Thyroid gland (tissue), 4 donors: ENCODE data around the gene TMCO4. TPM values are rescaled to one million over a fixed set of nuclear protein-coding genes. Genes with fewer than 3 reads are reported as not detected.
A peak's percentile ranks its signal among the peaks of the same experiment; 100 is the strongest.

Source experiments
- DNase-seq, 2 donors: peaks; one replicate each; pipeline ENCODE4 v3.0.0-alpha.2; 2019
- H3K27ac ChIP-seq, 3 donors: fragments of 200-600 bp; sonication (generic); 1 replicate in 2 of 3; 2 replicates in 1 of 3; pipeline ENCODE4 v1.5.1; 2016 to 2019; ENCODE audit warnings: mild to moderate bottlenecking in 1 of 3, moderate library complexity in 1 of 3
- H3K27me3 ChIP-seq: fragments of 200-600 bp; sonication (generic); one replicate; pipeline ENCODE4 v1.5.1; 2019
- H3K36me3 ChIP-seq, 2 donors: fragments of 200-600 bp; sonication (generic); one replicate each; pipeline ENCODE4 v1.5.1; 2016 to 2019
- H3K4me1 ChIP-seq, 2 donors: fragments of 200-600 bp; sonication (generic); one replicate each; pipeline ENCODE4 v1.5.1; 2017 to 2019
- H3K4me3 ChIP-seq, 3 donors: fragments of 200-600 bp; sonication (generic); replicated peaks in 1 of 3; 1 replicate in 2 of 3; 2 replicates in 1 of 3; pipeline ENCODE4 v1.5.1; 2016; ENCODE audit warnings: mild to moderate bottlenecking in 1 of 3
- H3K9me3 ChIP-seq: fragments of 200-600 bp; sonication (generic); one replicate; pipeline ENCODE4 v1.5.1; 2017
- POLR2A ChIP-seq, 2 donors: fragments of 450-650 bp; IDR thresholded peaks; one replicate each; pipeline ENCODE4 v1.6.1; 2017; ENCODE audit warnings: antibody characterized with exemption in 2 of 2, mild to moderate bottlenecking in 2 of 2, moderate library complexity in 1 of 2
- WGBS, 2 donors: methylation state at CpG; one replicate each; pipeline ENCODE4 v1.1.5; 2017; 5-methylcytosine and 5-hydroxymethylcytosine counted together
- intact Hi-C: fragments of 100-400 bp; cut with DNase I; formaldehyde crosslinking; loops from one replicate; pipeline ENCODE4 v1.15.1; 2023
- total RNA-seq, 4 donors: library from RNA; depleted of rRNA; stranded (reverse); fragments of >200 nt; gene quantifications; one replicate each; pipeline ENCODE4 v1.2.3, GENCODE V29; 2016
- TF ChIP-seq, protein P1 (sequence below), 6 experiments: fragments of 200-600 bp in 3 of 6; fragments of 450-650 bp in 3 of 6; sonication (generic) in 3 of 6; IDR thresholded peaks; one replicate each; pipeline ENCODE4 v1.5.1; 2016 to 2019; ENCODE audit warnings: antibody characterized with exemption in 6 of 6, mild to moderate bottlenecking in 2 of 6, inconsistent platforms in 1 of 6, moderate library complexity in 1 of 6

Gene TMCO4
- total RNA-seq, 4 donors from 2014 or later: 34.3 to 67.7 (median 61.4) TPM

- Histone ChIP-seq H3K36me3 (no peaks in the 10 kb centered on the region), H3K4me3 (no peak overlapping the region), H3K9me3 (no peaks in the 10 kb centered on the region), H3K27me3 (no peaks in the 10 kb centered on the region), H3K4me1 (no peaks in the 10 kb centered on the region), H3K27ac (no peak overlapping the region)
- intact Hi-C loops: no loop called here
- 83 to 87% methylated on average over 13 of the region's 13 CpGs for WGBS, 2 donors
- no peak for DNase-seq
- no peak for TF ChIP-seq POLR2A (IDR thresholded peaks at IDR 0.05)
- TF ChIP-seq, protein P1, sequence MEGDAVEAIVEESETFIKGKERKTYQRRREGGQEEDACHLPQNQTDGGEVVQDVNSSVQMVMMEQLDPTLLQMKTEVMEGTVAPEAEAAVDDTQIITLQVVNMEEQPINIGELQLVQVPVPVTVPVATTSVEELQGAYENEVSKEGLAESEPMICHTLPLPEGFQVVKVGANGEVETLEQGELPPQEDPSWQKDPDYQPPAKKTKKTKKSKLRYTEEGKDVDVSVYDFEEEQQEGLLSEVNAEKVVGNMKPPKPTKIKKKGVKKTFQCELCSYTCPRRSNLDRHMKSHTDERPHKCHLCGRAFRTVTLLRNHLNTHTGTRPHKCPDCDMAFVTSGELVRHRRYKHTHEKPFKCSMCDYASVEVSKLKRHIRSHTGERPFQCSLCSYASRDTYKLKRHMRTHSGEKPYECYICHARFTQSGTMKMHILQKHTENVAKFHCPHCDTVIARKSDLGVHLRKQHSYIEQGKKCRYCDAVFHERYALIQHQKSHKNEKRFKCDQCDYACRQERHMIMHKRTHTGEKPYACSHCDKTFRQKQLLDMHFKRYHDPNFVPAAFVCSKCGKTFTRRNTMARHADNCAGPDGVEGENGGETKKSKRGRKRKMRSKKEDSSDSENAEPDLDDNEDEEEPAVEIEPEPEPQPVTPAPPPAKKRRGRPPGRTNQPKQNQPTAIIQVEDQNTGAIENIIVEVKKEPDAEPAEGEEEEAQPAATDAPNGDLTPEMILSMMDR (IDR thresholded peaks at IDR 0.05): no peak
Observed at GRCh38 chr1:19809044-19809750, 9.5 kb upstream of the TMCO4 start.

DNA sequence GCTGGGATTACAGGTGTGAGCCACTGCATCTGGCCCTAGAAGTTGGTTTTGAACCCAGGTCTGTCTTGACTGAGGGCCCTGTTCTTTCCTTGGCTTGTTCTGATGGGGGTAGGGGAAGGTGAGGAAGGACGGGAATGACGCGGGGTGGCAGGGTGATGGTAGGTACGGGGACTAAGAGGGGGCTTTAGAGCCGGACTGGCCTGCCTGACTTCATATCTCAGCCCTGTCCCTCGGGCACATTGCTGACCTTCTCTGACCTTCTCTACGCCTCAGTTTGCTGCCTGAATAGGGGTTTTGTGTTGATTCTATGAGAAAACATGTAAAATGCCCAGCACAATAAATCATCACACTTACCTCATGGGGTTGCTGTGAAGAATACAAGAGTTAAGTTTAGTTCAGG, 8.6 kb upstream of the TMCO4 start:
- Histone ChIP-seq H3K4me1 (no peaks in the 10 kb centered on the region), H3K27me3 (no peaks in the 10 kb centered on the region), H3K9me3 (no peaks in the 10 kb centered on the region), H3K27ac (no peak overlapping the region), H3K4me3 (no peak overlapping the region), H3K36me3 (no peaks in the 10 kb centered on the region)
- intact Hi-C loops: no loop called here
- whole genome bisulfite sequencing, 2 donors: 86 to 87% methylated on average over 7 of the region's 7 CpGs
- no peak for TF ChIP-seq POLR2A (IDR thresholded peaks at IDR 0.05)
- TF ChIP-seq, protein P1 (IDR thresholded peaks at IDR 0.05): no peak
- no peak for DNase-seq

GRCh38 chr1:19804831-19805251, 5.1 kb upstream of the TMCO4 start:
- no peak for TF ChIP-seq POLR2A (IDR thresholded peaks at IDR 0.05)
- TF ChIP-seq, protein P1 (IDR thresholded peaks at IDR 0.05): no peak
- H3K9me3 ChIP-seq: no peaks in the 10 kb centered on the region
- no peak overlapping the region for H3K27ac ChIP-seq
- peaks cover 4% of the 10 kb centered on the region in 2 donors for H3K4me1 ChIP-seq
- intact Hi-C loops: no loop called here
- no peak overlapping the region for H3K4me3 ChIP-seq
- 66 to 82% methylated on average over 6 of the region's 6 CpGs for WGBS, 2 donors
- no peaks in the 10 kb centered on the region for H3K27me3 ChIP-seq
- no peaks in the 10 kb centered on the region for H3K36me3 ChIP-seq
- DNase-seq: no peak

GRCh38 chr1:19802269-19802668, 2.6 kb upstream of the TMCO4 start:
- DNase-seq: no peak
- no peak for TF ChIP-seq POLR2A (IDR thresholded peaks at IDR 0.05)
- TF ChIP-seq, protein P1 (IDR thresholded peaks at IDR 0.05): no peak
- H3K4me1 ChIP-seq: peaks cover 15% of the 10 kb centered on the region in 2 donors
- no peaks in the 10 kb centered on the region for H3K9me3 ChIP-seq
- intact Hi-C loops: no loop called here
- no peak overlapping the region for H3K4me3 ChIP-seq
- H3K27me3 ChIP-seq: no peaks in the 10 kb centered on the region
- WGBS, 2 donors: 56 to 59% methylated on average over 7 of the region's 7 CpGs
- no peaks in the 10 kb centered on the region for H3K36me3 ChIP-seq
- no peak overlapping the region for H3K27ac ChIP-seq

DNA sequence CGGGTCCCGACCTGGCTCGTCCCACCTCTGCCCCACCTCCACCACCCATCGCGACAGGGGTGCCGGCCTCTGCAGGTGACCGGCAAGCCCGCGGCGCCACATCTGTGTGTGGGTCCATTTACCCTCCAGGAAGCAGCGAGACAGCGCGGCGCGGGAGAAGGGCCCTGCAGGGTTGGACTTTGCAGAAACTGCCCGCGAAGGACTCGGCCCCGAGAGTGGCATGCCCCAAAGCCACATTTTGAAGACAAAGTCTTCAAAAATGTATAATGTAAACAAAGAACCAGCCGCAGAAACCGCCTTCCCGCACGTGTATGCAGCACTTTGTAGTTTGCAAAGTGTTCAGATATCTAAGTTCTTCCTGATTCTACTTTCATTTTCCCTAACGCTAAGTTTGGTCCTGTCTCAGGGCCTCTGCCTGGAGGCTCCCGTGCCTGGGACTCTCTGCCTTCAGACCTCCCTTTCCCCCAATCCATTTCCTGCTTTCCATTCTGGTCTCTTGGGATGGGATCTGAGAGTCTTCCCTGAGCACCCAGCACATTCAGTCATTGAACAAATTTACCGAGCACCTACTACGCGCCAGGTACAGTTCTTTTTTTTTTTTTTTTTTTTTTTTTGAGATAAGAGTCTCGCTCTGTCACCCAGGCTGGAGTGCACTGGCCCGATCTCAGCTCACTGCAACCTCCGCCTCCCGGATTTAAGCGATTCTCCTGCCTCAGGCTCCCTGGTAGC, 524 bp upstream of the TMCO4 start:
- Histone ChIP-seq H3K9me3 (no peaks in the 10 kb centered on the region), H3K4me3 (peak overlapping the region; percentile 38 to 65 (median 47)), H3K27ac (peak overlapping the region; percentile 87 to 97 (median 93)), H3K27me3 (no peaks in the 10 kb centered on the region), H3K36me3 (no peaks in the 10 kb centered on the region), H3K4me1 (peaks cover 15% of the 10 kb centered on the region in 2 donors)
- intact Hi-C loops: no loop called here
- 31 to 42% methylated on average over 16 to 18 of the region's 33 CpGs for WGBS, 2 donors
- TF ChIP-seq, protein P1 (IDR thresholded peaks at IDR 0.05): no peak
- TF ChIP-seq POLR2A (IDR thresholded peaks at IDR 0.05): no peak
- DNase-seq: peak; percentile 63 to 66
